ENCODE results near the gene GLTPD2.

The GLTPD2 gene

GRCh38 chr17:4837471-4838308, 48.9 kb downstream of the GLTPD2 start:
- TF ChIP-seq ZNF8 (CRISPR knock-in tag; IDR thresholded peaks at IDR 0.05), result no peak
- TF ChIP-seq ESRRG (CRISPR knock-in tag; IDR thresholded peaks at IDR 0.05), result no peak
- TF ChIP-seq ZFP30 (CRISPR knock-in tag; IDR thresholded peaks at IDR 0.05), result no peak
- no peak for TF ChIP-seq PATZ1 (CRISPR knock-in tag; IDR thresholded peaks at IDR 0.05; ENCODE audit: borderline replicate concordance)
- TF ChIP-seq BACH2 (CRISPR knock-in tag; IDR thresholded peaks at IDR 0.05; ENCODE audit: borderline replicate concordance), result no peak
- TF ChIP-seq ZNF565 (CRISPR knock-in tag; conservative IDR thresholded peaks at IDR 0.05; ENCODE audit: low read depth), result no peak
- no peak for TF ChIP-seq POU6F1 (CRISPR knock-in tag; IDR thresholded peaks at IDR 0.05; ENCODE audit: borderline replicate concordance, low read depth)
- no peak for TF ChIP-seq ARNTL (CRISPR knock-in tag; IDR thresholded peaks at IDR 0.05; ENCODE audit: borderline replicate concordance, low read depth)
- TF ChIP-seq ZFP3 (CRISPR knock-in tag; IDR thresholded peaks at IDR 0.05), result no peak
- no peak for TF ChIP-seq GLIS3 (CRISPR knock-in tag; IDR thresholded peaks at IDR 0.05)
- no peak for ATAC-seq

GRCh38 chr17:4838309-4838785, 49.6 kb downstream of the GLTPD2 start:
- TF ChIP-seq TSHZ2 (CRISPR knock-in tag; IDR thresholded peaks at IDR 0.05), result no peak
- TF ChIP-seq ZC3H10 (CRISPR knock-in tag; IDR thresholded peaks at IDR 0.05), result no peak
- TF ChIP-seq ESRRG (CRISPR knock-in tag; IDR thresholded peaks at IDR 0.05), result no peak
- TF ChIP-seq GLIS3 (CRISPR knock-in tag; IDR thresholded peaks at IDR 0.05), result no peak
- no peak for TF ChIP-seq BACH2 (CRISPR knock-in tag; IDR thresholded peaks at IDR 0.05; ENCODE audit: borderline replicate concordance)
- no peak for TF ChIP-seq OSR1 (CRISPR knock-in tag; IDR thresholded peaks at IDR 0.05)
- no peak for TF ChIP-seq CSDC2 (CRISPR knock-in tag; IDR thresholded peaks at IDR 0.05)
- TF ChIP-seq CREB5 (CRISPR knock-in tag; IDR thresholded peaks at IDR 0.05; ENCODE audit: low read depth), result no peak
- TF ChIP-seq PATZ1 (CRISPR knock-in tag; IDR thresholded peaks at IDR 0.05; ENCODE audit: borderline replicate concordance), result no peak
- no peak for TF ChIP-seq PPARA (CRISPR knock-in tag; IDR thresholded peaks at IDR 0.05; ENCODE audit: borderline replicate concordance)
- no peak for TF ChIP-seq ZFP30 (CRISPR knock-in tag; IDR thresholded peaks at IDR 0.05)
- ATAC-seq, result no peak

GRCh38 chr17:4839221-4839620, 50.5 kb downstream of the GLTPD2 start:
- ATAC-seq, result no peak
- TF ChIP-seq, protein P1, sequence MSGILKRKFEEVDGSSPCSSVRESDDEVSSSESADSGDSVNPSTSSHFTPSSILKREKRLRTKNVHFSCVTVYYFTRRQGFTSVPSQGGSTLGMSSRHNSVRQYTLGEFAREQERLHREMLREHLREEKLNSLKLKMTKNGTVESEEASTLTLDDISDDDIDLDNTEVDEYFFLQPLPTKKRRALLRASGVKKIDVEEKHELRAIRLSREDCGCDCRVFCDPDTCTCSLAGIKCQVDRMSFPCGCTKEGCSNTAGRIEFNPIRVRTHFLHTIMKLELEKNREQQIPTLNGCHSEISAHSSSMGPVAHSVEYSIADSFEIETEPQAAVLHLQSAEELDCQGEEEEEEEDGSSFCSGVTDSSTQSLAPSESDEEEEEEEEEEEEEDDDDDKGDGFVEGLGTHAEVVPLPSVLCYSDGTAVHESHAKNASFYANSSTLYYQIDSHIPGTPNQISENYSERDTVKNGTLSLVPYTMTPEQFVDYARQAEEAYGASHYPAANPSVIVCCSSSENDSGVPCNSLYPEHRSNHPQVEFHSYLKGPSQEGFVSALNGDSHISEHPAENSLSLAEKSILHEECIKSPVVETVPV (CRISPR knock-in tag; IDR thresholded peaks at IDR 0.05), result no peak
- no peak for TF ChIP-seq OSR1 (CRISPR knock-in tag; IDR thresholded peaks at IDR 0.05)
- no peak for TF ChIP-seq SNAI2 (CRISPR knock-in tag; IDR thresholded peaks at IDR 0.05)
- no peak for TF ChIP-seq RARB (CRISPR knock-in tag; IDR thresholded peaks at IDR 0.05)
- no peak for TF ChIP-seq TSHZ2 (CRISPR knock-in tag; IDR thresholded peaks at IDR 0.05)
- no peak for TF ChIP-seq ZC3H10 (CRISPR knock-in tag; IDR thresholded peaks at IDR 0.05)
- no peak for TF ChIP-seq ZNF565 (CRISPR knock-in tag; conservative IDR thresholded peaks at IDR 0.05; ENCODE audit: low read depth)
- no peak for TF ChIP-seq ARNTL (CRISPR knock-in tag; IDR thresholded peaks at IDR 0.05; ENCODE audit: borderline replicate concordance, low read depth)
- TF ChIP-seq ZFP3 (CRISPR knock-in tag; IDR thresholded peaks at IDR 0.05), result no peak
- no peak for TF ChIP-seq TOX (CRISPR knock-in tag; IDR thresholded peaks at IDR 0.05; ENCODE audit: borderline replicate concordance)
- no peak for TF ChIP-seq ZFP30 (CRISPR knock-in tag; IDR thresholded peaks at IDR 0.05)
- TF ChIP-seq TCF4 (CRISPR knock-in tag; IDR thresholded peaks at IDR 0.05; ENCODE audit: borderline replicate concordance), result no peak
